Fibroblast of villous mesenchyme (primary cell): ENCODE measurements around the gene ZNF774. TPM values are rescaled to one million over a fixed set of nuclear protein-coding genes. Genes with fewer than 3 reads are reported as not detected.
"Not testable (repeated sequence)": the region's sequence is repeated elsewhere in the genome, so short reads cannot be mapped to it uniquely, and the experiment has no call there.

Experiments used
- DNase-seq: peaks from one replicate; pipeline ENCODE4 v3.0.0-alpha.2; 2010; ENCODE audit warnings: low read depth
- H3K4me3 ChIP-seq: 2 replicates; pipeline ENCODE4 v1.5.1; 2011; ENCODE audit warnings: low read depth, mild to moderate bottlenecking, low read length
- CTCF ChIP-seq: IDR thresholded peaks from 2 replicates; pipeline ENCODE4 v1.5.1; 2012; ENCODE audit warnings: low read depth, mild to moderate bottlenecking, low read length; ENCODE audit not compliant: insufficient read depth
- total RNA-seq: library from RNA; depleted of rRNA; stranded (reverse); fragments of >200 nt; gene quantifications from 2 replicates; pipeline ENCODE4 v1.2.3, GENCODE V29; 2012

Gene ZNF774
- total RNA-seq, 1 donor: 1.7 TPM

GRCh38 chr15:90344662-90345061 is 7.4 kb upstream of the ZNF774 start:
- H3K4me3 ChIP-seq: no peak overlapping the region
- DNase-seq: no peak
- no peak for TF ChIP-seq CTCF

DNA sequence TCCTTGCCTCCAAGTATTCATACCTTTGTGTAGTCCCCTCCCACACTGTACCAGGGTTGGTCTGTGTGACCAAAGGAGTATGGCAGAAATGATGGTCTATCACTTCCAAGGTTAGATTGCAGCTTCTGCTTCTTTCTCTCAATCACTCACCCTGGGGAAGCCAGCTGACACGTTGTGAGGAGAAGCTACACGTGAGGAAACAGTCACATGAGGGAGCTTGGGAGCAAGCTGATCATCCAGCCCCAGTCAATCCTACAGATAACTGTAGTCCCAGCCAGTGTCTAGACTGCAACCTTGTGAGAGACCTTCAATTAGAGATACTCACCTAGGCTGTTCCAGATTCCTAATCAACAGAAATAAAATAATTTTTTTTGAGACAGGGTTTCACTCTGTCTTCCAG is 6.2 kb upstream of the ZNF774 start:
- TF ChIP-seq CTCF: no peak
- DNase-seq: no peak
- no peak overlapping the region for H3K4me3 ChIP-seq

DNA sequence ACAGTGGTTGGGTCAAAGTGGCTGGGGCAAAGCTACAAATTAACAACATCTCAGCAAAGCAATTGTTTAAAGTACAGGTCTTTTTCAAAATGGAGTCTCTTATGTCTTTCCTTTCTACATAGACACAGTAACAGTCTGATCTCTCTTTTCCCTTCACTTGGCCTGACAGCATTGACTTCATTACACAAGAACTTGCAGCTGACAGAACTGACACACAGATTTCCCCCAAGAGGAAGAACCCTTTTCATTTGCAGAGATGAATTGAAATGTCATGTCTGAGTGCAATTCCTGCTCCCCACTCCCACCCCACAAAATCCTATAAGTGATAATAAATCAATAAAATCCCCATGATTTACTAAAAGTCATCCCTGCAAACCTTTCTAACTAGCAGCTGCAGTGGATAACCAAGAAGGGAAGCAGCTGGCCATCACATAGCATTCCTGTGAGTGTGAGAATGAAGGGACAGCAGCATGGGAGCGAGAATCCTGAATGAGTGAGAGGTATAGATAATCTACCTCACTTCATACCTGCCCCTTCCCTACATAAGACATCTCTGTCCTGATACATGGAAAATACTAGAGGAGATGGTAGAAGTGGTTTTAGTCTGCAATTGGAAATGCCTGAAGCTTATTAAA is 4.5 kb upstream of the ZNF774 start:
- not testable (repeated sequence) for DNase-seq, H3K4me3 ChIP-seq

DNA sequence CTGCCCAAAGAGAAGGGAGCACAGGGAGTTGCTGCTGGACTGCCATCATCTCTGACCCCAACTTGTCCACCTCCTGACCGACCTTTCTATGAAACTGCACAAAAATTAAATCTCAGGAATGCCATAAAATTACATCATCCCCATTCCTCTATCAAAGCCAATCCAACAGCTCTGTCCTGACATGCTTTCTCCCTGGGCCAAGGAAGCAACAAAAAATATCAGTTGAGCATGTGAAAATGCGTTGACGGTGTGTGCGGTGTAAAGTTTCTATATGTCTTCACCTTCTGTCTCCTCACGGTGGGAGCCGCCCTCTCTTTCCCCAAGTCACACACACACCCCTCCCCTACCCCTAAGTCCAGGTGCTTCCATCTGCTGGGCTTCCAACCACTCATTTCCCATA is 3.6 kb upstream of the ZNF774 start:
- no peak for TF ChIP-seq CTCF
- H3K4me3 ChIP-seq: no peak overlapping the region
- DNase-seq: no peak

DNA sequence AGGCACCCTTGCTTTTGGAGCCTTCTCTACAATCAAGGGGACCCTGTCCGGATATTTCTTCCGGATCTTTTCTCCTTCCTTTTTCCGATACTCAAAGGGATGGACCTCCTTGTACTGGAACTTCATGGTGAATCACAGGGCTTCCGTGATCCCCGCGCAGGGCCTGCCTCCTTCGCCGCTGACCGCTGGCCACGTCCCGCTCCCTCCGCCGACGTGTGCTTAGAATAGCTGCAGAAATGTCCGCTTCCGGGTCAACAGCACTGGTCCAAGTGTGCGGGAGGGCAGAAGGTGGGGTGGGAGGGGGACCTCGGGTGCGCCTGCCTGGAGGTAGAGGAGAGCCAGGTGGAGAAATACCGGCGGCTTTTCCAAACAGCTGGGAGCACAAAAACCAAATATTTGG is 3.0 kb upstream of the ZNF774 start:
- TF ChIP-seq CTCF: no peak
- DNase-seq: no peak
- no peak overlapping the region for H3K4me3 ChIP-seq

DNA sequence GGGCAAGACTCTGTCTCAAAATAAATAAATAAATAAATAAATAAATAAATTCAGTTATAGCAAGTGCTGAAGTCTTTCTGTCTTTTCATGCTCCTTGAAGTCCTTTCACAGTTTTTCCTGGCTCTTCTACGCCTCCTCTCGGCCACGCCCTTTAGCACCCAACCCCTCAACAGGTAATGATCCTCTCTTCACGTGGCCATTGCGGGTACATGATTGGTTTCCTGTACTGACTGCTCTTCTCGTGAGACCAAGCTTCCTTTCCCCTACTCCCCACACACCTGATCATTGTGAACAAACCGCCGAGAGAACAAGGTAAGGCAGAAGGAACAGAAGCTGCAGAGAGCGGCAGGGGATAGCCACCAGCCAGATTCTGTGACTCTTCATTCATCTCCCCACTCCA is 2.3 kb upstream of the ZNF774 start:
- DNase-seq: no peak

DNA sequence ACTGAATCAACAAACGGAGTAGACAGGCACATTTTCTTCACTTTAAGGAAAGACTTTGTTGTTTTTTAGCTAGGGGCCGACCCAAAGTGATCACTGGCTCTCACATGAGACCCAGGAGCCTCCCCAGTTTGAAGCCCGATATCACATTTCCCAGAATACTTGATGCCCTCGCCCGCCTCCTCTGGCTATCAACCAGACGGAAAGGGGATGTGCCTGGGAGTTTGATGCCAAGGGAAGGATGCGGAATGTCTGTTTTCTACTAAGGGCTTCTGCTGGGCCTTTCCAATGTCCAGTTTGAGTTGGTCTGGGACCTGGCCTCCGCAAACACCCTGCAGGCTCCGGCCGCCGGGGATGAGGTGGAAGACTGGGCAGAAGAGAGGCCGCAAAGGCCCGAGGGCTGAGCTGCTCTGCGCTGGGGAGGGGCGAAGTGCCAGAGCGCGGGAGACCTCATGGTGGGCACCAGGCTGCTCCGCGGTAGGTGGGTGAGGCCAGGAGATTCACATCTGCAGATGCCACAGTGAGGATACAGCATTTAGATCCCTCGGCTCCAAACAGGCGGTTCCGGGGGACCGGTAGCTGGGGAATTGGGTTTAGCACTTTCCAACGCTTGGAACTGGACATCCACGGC is 491 bp upstream of the ZNF774 start:
- TF ChIP-seq CTCF: no peak
- peak overlapping the region; percentile 82 for H3K4me3 ChIP-seq
- DNase-seq: no peak

More for the DNA sequence above, 2.3 kb upstream of the ZNF774 start:
- H3K4me3 ChIP-seq: no peak overlapping the region
- no peak for TF ChIP-seq CTCF
